ENCODE data around the gene EEF1G. TPM values are rescaled to one million over a fixed set of nuclear protein-coding genes. Genes with fewer than 3 reads are reported as not detected.
"Not testable (repeated sequence)": the region's sequence is repeated elsewhere in the genome, so short reads cannot be mapped to it uniquely, and the experiment has no call there.

The EEF1G gene
- total RNA-seq, 4 donors from 2014 or later, result 1,221 to 2,946 (median 2,495) TPM

GRCh38 chr11:62572431-62572830 lies 1.3 kb downstream of the EEF1G start:
- H3K4me1 ChIP-seq, result peaks cover 51% of the 10 kb centered on the region
- 79% methylated on average over 12 of the region's 12 CpGs for WGBS
- peaks cover 53% of the 10 kb centered on the region for H3K36me3 ChIP-seq
- peak overlapping the region; percentile 92 for H3K4me3 ChIP-seq
- no peaks in the 10 kb centered on the region for H3K27me3 ChIP-seq
- no peak for TF ChIP-seq POLR2A (IDR thresholded peaks at IDR 0.05)
- no peak for TF ChIP-seq CTCF (IDR thresholded peaks at IDR 0.05)
- TF ChIP-seq POLR2AphosphoS5 (IDR thresholded peaks at IDR 0.05), result no peak
- TF ChIP-seq EP300 (IDR thresholded peaks at IDR 0.05), result no peak
- DNase-seq (ENCODE audit: low spot score in 2 of 2), result peak in 1 of 2 donors; percentile 54
- H3K27ac ChIP-seq, result peak overlapping the region; percentile 69
- H3K9me3 ChIP-seq, result no peaks in the 10 kb centered on the region

GRCh38 chr11:62571493-62571892 lies 2.2 kb downstream of the EEF1G start:
- not testable (repeated sequence) for H3K9me3 ChIP-seq, H3K4me3 ChIP-seq, H3K27me3 ChIP-seq, H3K27ac ChIP-seq
- Histone ChIP-seq H3K36me3 (peaks cover 56% of the 10 kb centered on the region), H3K4me1 (peaks cover 46% of the 10 kb centered on the region)
- WGBS, result 96% methylated on average over 5 of the region's 5 CpGs
- DNase-seq (ENCODE audit: low spot score in 2 of 2), result peak in 1 of 2 donors; percentile 16

- DNase-seq (ENCODE audit: low spot score in 2 of 2); H3K9me3 ChIP-seq; H3K27ac ChIP-seq; H3K27me3 ChIP-seq; H3K4me3 ChIP-seq: not testable (repeated sequence)
- 90% methylated on average over 5 of the region's 5 CpGs for WGBS
- H3K4me1 ChIP-seq, result peaks cover 41% of the 10 kb centered on the region
- H3K36me3 ChIP-seq, result peaks cover 58% of the 10 kb centered on the region
These were observed 2.8 kb downstream of the EEF1G start for GRCh38 chr11:62570903-62571302.

- TF ChIP-seq EP300 (IDR thresholded peaks at IDR 0.05) (no peak), POLR2AphosphoS5 (IDR thresholded peaks at IDR 0.05) (no peak), CTCF (IDR thresholded peaks at IDR 0.05) (no peak), POLR2A (IDR thresholded peaks at IDR 0.05) (no peak)
- H3K27ac ChIP-seq, result no peak overlapping the region
- H3K9me3 ChIP-seq, result no peaks in the 10 kb centered on the region
- 61% methylated on average over 1 of the region's 1 CpG for WGBS
- DNase-seq (ENCODE audit: low spot score in 2 of 2), result no peak
- no peak overlapping the region for H3K4me3 ChIP-seq
- peaks cover 28% of the 10 kb centered on the region for H3K4me1 ChIP-seq
- H3K36me3 ChIP-seq, result peaks cover 69% of the 10 kb centered on the region
- no peaks in the 10 kb centered on the region for H3K27me3 ChIP-seq
These were observed 4.1 kb downstream of the EEF1G start for GRCh38 chr11:62569611-62570010.

- Histone ChIP-seq H3K27ac (no peak overlapping the region), H3K27me3 (no peaks in the 10 kb centered on the region), H3K4me1 (peaks cover 22% of the 10 kb centered on the region), H3K4me3 (no peak overlapping the region), H3K36me3 (peaks cover 92% of the 10 kb centered on the region), H3K9me3 (no peaks in the 10 kb centered on the region)
- TF ChIP-seq CTCF (IDR thresholded peaks at IDR 0.05) (no peak), POLR2A (IDR thresholded peaks at IDR 0.05) (no peak), POLR2AphosphoS5 (IDR thresholded peaks at IDR 0.05) (no peak), EP300 (IDR thresholded peaks at IDR 0.05) (no peak)
- DNase-seq (ENCODE audit: low spot score in 2 of 2), result no peak
- WGBS, result 85% methylated on average over 8 of the region's 8 CpGs
These were observed 6.6 kb downstream of the EEF1G start for GRCh38 chr11:62567018-62567633.

GRCh38 chr11:62566247-62566646 lies 7.4 kb downstream of the EEF1G start:
- no peaks in the 10 kb centered on the region for H3K9me3 ChIP-seq
- TF ChIP-seq CTCF (IDR thresholded peaks at IDR 0.05) (no peak), EP300 (IDR thresholded peaks at IDR 0.05) (no peak), POLR2AphosphoS5 (IDR thresholded peaks at IDR 0.05) (no peak), POLR2A (IDR thresholded peaks at IDR 0.05) (no peak)
- peaks cover 88% of the 10 kb centered on the region for H3K36me3 ChIP-seq
- no peak for DNase-seq (ENCODE audit: low spot score in 2 of 2)
- no peak overlapping the region for H3K4me3 ChIP-seq
- no peaks in the 10 kb centered on the region for H3K27me3 ChIP-seq
- WGBS, result 94% methylated on average over 8 of the region's 8 CpGs
- H3K27ac ChIP-seq, result no peak overlapping the region
- peaks cover 18% of the 10 kb centered on the region for H3K4me1 ChIP-seq
